HG02970 (cell line): ENCODE results near the gene NSL1.
"Not testable (repeated sequence)": the region's sequence is repeated elsewhere in the genome, so short reads cannot be mapped to it uniquely, and the experiment has no call there.

ENCODE experiments used
- ATAC-seq: cut with Tn5 transposase; IDR thresholded peaks from one replicate; pipeline ENCODE4 v1.9.1; 2021; ENCODE audit warnings: mild to moderate bottlenecking, moderate library complexity, moderate number of reproducible peaks; ENCODE audit not compliant: unreplicated experiment, low FRiP score

NSL1 gene

GRCh38 chr1:212783976-212784375 is 7.6 kb downstream of the NSL1 start:
- ATAC-seq: no peak

- no peak for ATAC-seq
These were observed 9.0 kb downstream of the NSL1 start for GRCh38 chr1:212782422-212783154.

GRCh38 chr1:212781225-212781624 is 10.4 kb downstream of the NSL1 start:
- no peak for ATAC-seq

- no peak for ATAC-seq
These were observed 10.8 kb downstream of the NSL1 start for GRCh38 chr1:212780759-212781158.

- ATAC-seq: not testable (repeated sequence)
These were observed 12.5 kb downstream of the NSL1 start for GRCh38 chr1:212779086-212779485.

- no peak for ATAC-seq
These were observed 14.4 kb downstream of the NSL1 start for GRCh38 chr1:212777151-212777550.

- ATAC-seq: no peak
These were observed 16.3 kb downstream of the NSL1 start for GRCh38 chr1:212775241-212775640.

GRCh38 chr1:212774584-212774983 is 17.0 kb downstream of the NSL1 start:
- no peak for ATAC-seq

GRCh38 chr1:212773011-212773410 is 18.6 kb downstream of the NSL1 start:
- no peak for ATAC-seq

- ATAC-seq: no peak
These were observed 20.2 kb downstream of the NSL1 start for GRCh38 chr1:212771341-212771740.

GRCh38 chr1:212769459-212770167 is 22.0 kb downstream of the NSL1 start:
- ATAC-seq: no peak

GRCh38 chr1:212766825-212767224 is 24.8 kb downstream of the NSL1 start:
- ATAC-seq: not testable (repeated sequence)

GRCh38 chr1:212764718-212765281 is 26.8 kb downstream of the NSL1 start:
- ATAC-seq: not testable (repeated sequence)

GRCh38 chr1:212762839-212763238 is 28.7 kb downstream of the NSL1 start:
- ATAC-seq: no peak

GRCh38 chr1:212762234-212762633 is 29.3 kb downstream of the NSL1 start:
- ATAC-seq: no peak

- no peak for ATAC-seq
These were observed 31.3 kb downstream of the NSL1 start for GRCh38 chr1:212760126-212760823.

- ATAC-seq: no peak
These were observed 31.9 kb downstream of the NSL1 start for GRCh38 chr1:212759683-212760082.

- no peak for ATAC-seq
These were observed 36.9 kb downstream of the NSL1 start for GRCh38 chr1:212754680-212755079.

GRCh38 chr1:212754193-212754592 is 37.4 kb downstream of the NSL1 start:
- no peak for ATAC-seq

GRCh38 chr1:212753749-212754148 is 37.8 kb downstream of the NSL1 start:
- ATAC-seq: no peak

- ATAC-seq: no peak
These were observed 38.6 kb downstream of the NSL1 start for GRCh38 chr1:212752934-212753497.
